AG09319 (cell line): Measurements from ENCODE around the gene GAREM2.
A peak's percentile ranks its signal among the peaks of the same experiment; 100 is the strongest.

ENCODE experiments used
- DNase-seq: peaks from one replicate; pipeline ENCODE4 v3.0.0-alpha.2; 2010; ENCODE audit warnings: low read depth; ENCODE audit errors: extremely low read depth
- CTCF ChIP-seq: IDR thresholded peaks from 2 replicates; pipeline ENCODE4 v1.5.1; 2011; ENCODE audit warnings: low read depth, mild to moderate bottlenecking, inconsistent platforms, low read length, moderate library complexity

Gene GAREM2

DNA sequence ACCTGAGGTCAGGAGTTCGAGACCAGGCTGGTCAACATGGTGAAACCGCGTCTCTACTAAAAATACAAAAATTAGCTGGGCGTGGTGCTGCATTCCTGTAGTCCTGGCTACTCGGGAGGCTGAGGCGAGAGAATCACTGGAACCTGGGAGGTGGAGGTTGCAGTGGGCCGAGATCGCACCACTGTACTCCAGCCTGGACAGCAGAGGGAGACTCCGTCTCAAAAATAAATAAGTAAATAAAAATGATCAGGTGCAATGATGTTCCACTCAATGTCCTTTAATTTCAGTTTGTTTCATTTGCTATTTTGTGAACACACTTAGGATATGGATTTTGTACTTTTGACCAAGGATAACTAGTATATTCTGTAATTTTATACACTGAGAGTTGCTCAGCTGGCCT lies 62.2 kb downstream of the GAREM2 start:
- TF ChIP-seq CTCF = peak; percentile 8
- DNase-seq = no peak

DNA sequence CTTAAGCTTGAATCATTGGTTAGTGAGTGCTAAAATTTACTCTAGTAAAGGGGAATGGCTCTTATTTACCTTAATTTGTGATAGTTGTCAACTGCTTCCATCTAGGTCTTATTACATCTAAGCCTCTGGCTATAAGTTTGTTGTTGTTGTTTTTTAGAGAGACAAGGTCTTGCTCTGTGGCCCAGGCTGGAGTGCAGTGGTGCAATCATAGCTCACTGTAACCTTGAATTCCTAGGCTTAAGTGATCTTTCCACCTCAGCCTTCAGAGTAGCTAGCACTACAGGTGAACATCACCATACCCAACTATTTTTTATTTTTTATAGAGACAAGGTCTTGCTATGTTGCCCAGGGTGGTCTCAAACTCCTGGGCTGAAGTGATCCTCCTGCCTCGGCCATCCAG lies 65.0 kb downstream of the GAREM2 start:
- DNase-seq = no peak
- no peak for TF ChIP-seq CTCF

DNA sequence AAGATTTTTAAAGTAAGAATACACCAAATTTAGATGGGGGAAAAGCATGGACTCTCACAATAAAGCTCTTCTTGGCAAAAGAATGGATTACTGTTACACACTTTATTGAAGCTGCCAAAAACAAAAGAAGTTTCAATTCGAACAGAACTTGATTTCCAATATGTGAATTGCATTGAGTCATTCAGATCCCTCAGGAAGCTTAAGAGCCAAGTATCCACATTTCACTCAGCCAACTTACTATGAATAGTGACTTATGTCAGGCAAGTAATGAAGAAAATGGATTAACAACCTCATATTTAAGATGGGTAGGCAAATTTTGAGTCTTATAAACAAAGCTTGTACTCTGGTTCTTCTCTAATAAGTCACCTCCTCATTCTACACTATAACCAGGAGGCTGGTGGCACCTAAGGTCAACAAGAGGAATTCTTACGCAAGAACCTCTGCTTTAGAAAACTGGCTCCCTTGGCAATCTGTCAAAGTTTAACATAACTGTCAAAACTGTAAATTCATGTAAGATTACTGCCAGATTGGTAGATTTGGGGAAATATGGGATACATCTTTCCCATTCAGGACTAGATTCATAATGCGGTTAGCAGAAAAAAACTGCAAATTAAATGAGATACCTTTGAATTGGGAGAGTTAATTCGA lies 65.5 kb downstream of the GAREM2 start:
- no peak for TF ChIP-seq CTCF
- DNase-seq = no peak
